Coronary artery (tissue), 2 donors: ENCODE data around the gene CFAP221.

Experiments
- DNase-seq: peaks from one replicate; pipeline ENCODE4 v3.0.0-alpha.2; 2017; ENCODE audit warnings: low spot score
- H3K27ac ChIP-seq, 2 donors: fragments of 200-600 bp; sonication (generic); one replicate each; pipeline ENCODE4 v1.5.1; 2016 to 2019
- H3K4me3 ChIP-seq: fragments of 200-600 bp; sonication (generic); 2 replicates; pipeline ENCODE4 v1.5.1; 2016; ENCODE audit warnings: mild to moderate bottlenecking, moderate library complexity
- CTCF ChIP-seq: fragments of 200-600 bp; sonication (generic); IDR thresholded peaks from one replicate; pipeline ENCODE4 v1.5.1; 2019; ENCODE audit warnings: antibody characterized with exemption

The CFAP221 gene

GRCh38 chr2:119544075-119544938, at the start of gene CFAP221:
TSS of gene CFAP221 (plus strand) at chr2:119544449. CDS start at chr2:119546132, 1,683 bp downstream.
- peak within 1 kb of the TSS; percentile 81 for H3K4me3 ChIP-seq
- peak within 1 kb of the TSS; percentile 22 to 63 for H3K27ac ChIP-seq
- peak; percentile 79 for DNase-seq
- no peak for TF ChIP-seq CTCF

DNA sequence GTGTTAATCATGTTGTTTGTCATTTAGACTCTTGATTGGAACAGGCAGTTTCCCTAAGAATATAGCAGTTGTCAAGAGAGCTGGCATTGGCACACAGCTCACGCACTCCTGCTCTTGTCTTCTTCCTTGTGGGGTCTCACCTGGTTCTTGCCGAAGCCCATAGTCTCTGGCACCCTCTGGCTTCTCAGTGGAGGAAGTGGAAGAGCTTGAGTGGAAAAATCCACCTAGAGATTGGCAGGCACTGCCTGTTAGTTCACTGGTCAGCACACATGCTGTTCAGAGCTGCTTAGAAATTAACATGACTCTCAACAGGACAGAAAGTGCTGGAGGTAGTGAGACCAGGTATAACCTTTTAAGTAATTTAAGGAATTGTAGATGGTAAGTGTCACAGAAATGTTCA, 48.3 kb upstream of the CFAP221 start:
- Histone ChIP-seq H3K27ac (no peak overlapping the region), H3K4me3 (no peak overlapping the region)
- DNase-seq: no peak
- TF ChIP-seq CTCF: no peak

DNA sequence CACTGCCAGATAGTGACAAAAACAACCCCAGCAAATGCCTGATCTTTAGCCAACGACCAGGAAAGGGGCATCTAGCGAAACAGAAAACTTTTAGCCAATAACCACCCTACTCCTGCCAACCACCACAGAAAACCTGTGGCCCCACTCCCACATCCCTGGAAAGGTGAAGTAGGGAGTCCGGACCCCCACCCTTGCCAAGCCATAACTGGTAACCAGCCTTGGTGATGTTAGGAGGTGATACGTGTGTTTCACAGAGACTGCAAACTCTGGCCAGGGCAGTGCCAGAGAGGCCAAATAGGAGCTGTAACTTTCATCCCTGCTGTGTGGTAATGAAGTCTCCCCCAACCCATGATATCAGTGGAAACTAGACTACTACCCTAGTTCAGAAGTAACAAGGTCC, 47.6 kb upstream of the CFAP221 start:
- no peak overlapping the region for H3K27ac ChIP-seq
- DNase-seq: no peak
- H3K4me3 ChIP-seq: no peak overlapping the region
- no peak for TF ChIP-seq CTCF

DNA sequence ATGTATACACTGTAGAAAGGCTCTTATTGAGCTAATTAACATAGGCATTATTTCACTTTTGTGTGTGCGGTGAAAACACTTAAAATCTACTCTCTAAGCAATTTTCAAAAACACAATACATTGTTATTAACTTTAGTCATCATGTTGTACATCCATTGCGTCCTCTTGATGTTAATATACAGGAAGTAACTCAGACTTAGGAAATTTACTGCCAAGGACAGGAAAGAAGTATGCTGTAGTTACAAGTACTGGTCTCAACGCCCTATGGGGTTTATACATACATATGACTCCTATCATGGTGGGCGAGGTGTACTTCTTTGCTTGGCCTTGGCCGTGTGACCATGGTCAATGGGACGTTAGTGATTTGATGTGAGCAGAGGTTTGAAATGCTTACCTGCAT, 35.5 kb upstream of the CFAP221 start:
- Histone ChIP-seq H3K27ac (no peak overlapping the region), H3K4me3 (no peak overlapping the region)
- TF ChIP-seq CTCF: no peak
- no peak for DNase-seq

GRCh38 chr2:119511989-119512388, 32.3 kb upstream of the CFAP221 start:
- Histone ChIP-seq H3K27ac (no peak overlapping the region), H3K4me3 (no peak overlapping the region)
- DNase-seq: no peak
- no peak for TF ChIP-seq CTCF

DNA sequence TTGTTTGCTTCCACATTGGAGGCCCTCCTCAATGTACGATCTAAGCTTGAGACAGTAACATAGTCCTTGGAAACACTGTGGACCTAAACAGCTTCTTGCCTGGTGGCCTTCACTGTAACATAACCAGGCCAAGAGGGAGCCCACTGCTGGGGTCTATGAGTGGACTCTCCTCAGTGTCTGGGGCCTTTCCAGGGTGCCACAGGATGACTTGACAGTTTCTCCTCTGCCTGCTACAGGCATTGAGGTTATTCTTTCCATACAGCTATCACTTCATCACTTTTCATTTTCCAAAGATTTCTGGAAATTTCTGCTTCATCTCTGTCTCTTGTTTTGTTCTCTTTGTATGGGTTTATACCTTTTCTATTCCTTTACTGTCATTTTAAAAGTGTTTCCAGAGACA, 31.3 kb upstream of the CFAP221 start:
- TF ChIP-seq CTCF: no peak
- Histone ChIP-seq H3K4me3 (no peak overlapping the region), H3K27ac (no peak overlapping the region)
- no peak for DNase-seq

DNA sequence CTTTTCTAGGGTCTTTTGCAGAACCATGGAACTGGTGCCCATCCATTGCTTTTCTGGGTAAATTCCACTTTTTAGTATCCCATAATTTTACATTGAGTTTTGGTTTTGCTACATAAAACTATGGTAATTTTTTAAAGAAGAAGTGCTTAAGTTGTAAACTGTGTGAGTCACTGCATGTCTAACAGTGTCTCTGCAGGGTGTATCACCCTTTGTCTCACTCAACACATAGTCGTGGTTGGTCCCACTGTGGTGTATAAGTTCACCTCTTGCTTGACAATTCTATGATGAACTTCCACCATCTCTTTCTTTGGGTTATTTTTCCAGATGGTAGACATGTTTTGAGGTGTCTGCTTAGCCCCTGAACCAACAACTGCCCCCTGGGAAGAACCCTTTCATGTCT, 30.4 kb upstream of the CFAP221 start:
- H3K4me3 ChIP-seq: no peak overlapping the region
- TF ChIP-seq CTCF: no peak
- no peak for DNase-seq
- H3K27ac ChIP-seq: no peak overlapping the region
